ENCODE data around the gene DRAM1. TPM values are rescaled to one million over a fixed set of nuclear protein-coding genes. Genes with fewer than 3 reads are reported as not detected.

Gene DRAM1
- total and polyA plus RNA-seq, 9 of the 15 experiments (the other 6 are each of a cell fraction or from before 2014, with no cell fraction given) = 1.4 to 4.3 (median 2.7) TPM

DNA sequence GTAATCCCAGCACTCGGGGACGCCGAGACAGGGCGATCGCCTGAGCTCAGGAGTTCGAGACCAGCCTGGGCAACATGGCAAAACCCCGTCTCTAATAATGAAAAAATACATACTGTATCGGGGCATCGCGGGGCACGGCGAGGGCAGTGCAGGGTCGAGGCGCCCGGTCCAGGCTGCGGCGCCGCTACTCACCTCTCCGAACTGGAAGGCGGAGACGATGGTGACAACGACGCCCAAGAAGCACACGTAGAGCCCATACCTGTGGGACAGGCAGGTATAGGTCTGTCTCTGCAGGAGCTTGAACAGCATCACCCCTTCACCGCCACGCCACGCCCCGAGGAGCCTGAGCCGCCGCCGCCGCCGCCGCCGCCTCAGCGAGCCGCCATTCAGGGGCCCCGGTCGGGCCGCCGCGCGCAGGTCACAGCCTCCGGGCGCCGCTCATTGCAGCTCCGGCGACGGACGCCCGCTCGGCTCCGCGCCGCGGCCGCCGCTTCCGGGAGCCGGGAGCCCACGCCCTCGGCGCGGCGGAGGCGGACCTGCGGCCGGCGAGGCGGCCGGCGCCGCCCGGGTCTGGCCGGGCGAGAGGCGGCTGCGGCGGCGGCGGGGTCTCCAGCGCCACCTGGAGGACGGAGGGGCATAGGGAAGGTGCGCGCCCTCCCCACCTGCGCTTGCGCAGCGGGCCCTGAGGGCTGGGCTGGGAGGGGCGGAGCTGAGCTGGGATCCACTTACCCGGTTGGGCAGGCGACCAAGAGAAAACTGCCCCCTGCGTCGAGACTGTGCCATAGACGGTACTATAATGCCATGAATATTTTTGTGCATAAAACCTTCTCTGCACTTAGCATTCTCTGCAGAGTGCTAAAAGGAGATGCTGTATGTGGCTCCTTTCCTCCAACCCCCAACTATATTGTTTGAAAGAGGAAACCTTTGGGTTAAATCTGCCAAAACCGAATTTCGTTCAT lies 46.7 kb upstream of the DRAM1 start, which contains the start of gene GNPTAB (continued):
- TF ChIP-seq, protein P1, sequence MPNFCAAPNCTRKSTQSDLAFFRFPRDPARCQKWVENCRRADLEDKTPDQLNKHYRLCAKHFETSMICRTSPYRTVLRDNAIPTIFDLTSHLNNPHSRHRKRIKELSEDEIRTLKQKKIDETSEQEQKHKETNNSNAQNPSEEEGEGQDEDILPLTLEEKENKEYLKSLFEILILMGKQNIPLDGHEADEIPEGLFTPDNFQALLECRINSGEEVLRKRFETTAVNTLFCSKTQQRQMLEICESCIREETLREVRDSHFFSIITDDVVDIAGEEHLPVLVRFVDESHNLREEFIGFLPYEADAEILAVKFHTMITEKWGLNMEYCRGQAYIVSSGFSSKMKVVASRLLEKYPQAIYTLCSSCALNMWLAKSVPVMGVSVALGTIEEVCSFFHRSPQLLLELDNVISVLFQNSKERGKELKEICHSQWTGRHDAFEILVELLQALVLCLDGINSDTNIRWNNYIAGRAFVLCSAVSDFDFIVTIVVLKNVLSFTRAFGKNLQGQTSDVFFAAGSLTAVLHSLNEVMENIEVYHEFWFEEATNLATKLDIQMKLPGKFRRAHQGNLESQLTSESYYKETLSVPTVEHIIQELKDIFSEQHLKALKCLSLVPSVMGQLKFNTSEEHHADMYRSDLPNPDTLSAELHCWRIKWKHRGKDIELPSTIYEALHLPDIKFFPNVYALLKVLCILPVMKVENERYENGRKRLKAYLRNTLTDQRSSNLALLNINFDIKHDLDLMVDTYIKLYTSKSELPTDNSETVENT (CRISPR knock-in tag; IDR thresholded peaks at IDR 0.05) = 0 out of 2 replicates have a peak, but pooled peaks have one; percentile 17
- TF ChIP-seq, protein P2, sequence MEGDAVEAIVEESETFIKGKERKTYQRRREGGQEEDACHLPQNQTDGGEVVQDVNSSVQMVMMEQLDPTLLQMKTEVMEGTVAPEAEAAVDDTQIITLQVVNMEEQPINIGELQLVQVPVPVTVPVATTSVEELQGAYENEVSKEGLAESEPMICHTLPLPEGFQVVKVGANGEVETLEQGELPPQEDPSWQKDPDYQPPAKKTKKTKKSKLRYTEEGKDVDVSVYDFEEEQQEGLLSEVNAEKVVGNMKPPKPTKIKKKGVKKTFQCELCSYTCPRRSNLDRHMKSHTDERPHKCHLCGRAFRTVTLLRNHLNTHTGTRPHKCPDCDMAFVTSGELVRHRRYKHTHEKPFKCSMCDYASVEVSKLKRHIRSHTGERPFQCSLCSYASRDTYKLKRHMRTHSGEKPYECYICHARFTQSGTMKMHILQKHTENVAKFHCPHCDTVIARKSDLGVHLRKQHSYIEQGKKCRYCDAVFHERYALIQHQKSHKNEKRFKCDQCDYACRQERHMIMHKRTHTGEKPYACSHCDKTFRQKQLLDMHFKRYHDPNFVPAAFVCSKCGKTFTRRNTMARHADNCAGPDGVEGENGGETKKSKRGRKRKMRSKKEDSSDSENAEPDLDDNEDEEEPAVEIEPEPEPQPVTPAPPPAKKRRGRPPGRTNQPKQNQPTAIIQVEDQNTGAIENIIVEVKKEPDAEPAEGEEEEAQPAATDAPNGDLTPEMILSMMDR (IDR thresholded peaks at IDR 0.05 in 2 of 3, conservative IDR thresholded peaks at IDR 0.05 in 1 of 3; ENCODE audit: insufficient read depth in 2 of 3, low read depth in 1 of 3, low read length in 3 of 3) = peak; percentile 75 to 88 (median 78)
- TF ChIP-seq, protein P3, sequence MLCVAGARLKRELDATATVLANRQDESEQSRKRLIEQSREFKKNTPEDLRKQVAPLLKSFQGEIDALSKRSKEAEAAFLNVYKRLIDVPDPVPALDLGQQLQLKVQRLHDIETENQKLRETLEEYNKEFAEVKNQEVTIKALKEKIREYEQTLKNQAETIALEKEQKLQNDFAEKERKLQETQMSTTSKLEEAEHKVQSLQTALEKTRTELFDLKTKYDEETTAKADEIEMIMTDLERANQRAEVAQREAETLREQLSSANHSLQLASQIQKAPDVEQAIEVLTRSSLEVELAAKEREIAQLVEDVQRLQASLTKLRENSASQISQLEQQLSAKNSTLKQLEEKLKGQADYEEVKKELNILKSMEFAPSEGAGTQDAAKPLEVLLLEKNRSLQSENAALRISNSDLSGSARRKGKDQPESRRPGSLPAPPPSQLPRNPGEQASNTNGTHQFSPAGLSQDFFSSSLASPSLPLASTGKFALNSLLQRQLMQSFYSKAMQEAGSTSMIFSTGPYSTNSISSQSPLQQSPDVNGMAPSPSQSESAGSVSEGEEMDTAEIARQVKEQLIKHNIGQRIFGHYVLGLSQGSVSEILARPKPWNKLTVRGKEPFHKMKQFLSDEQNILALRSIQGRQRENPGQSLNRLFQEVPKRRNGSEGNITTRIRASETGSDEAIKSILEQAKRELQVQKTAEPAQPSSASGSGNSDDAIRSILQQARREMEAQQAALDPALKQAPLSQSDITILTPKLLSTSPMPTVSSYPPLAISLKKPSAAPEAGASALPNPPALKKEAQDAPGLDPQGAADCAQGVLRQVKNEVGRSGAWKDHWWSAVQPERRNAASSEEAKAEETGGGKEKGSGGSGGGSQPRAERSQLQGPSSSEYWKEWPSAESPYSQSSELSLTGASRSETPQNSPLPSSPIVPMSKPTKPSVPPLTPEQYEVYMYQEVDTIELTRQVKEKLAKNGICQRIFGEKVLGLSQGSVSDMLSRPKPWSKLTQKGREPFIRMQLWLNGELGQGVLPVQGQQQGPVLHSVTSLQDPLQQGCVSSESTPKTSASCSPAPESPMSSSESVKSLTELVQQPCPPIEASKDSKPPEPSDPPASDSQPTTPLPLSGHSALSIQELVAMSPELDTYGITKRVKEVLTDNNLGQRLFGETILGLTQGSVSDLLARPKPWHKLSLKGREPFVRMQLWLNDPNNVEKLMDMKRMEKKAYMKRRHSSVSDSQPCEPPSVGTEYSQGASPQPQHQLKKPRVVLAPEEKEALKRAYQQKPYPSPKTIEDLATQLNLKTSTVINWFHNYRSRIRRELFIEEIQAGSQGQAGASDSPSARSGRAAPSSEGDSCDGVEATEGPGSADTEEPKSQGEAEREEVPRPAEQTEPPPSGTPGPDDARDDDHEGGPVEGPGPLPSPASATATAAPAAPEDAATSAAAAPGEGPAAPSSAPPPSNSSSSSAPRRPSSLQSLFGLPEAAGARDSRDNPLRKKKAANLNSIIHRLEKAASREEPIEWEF (CRISPR knock-in tag; IDR thresholded peaks at IDR 0.05) = no peak
- TF ChIP-seq, protein P4, sequence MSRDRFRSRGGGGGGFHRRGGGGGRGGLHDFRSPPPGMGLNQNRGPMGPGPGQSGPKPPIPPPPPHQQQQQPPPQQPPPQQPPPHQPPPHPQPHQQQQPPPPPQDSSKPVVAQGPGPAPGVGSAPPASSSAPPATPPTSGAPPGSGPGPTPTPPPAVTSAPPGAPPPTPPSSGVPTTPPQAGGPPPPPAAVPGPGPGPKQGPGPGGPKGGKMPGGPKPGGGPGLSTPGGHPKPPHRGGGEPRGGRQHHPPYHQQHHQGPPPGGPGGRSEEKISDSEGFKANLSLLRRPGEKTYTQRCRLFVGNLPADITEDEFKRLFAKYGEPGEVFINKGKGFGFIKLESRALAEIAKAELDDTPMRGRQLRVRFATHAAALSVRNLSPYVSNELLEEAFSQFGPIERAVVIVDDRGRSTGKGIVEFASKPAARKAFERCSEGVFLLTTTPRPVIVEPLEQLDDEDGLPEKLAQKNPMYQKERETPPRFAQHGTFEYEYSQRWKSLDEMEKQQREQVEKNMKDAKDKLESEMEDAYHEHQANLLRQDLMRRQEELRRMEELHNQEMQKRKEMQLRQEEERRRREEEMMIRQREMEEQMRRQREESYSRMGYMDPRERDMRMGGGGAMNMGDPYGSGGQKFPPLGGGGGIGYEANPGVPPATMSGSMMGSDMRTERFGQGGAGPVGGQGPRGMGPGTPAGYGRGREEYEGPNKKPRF (IDR thresholded peaks at IDR 0.05; ENCODE audit: low read depth, low read length) = no peak
- TF ChIP-seq, protein P5, sequence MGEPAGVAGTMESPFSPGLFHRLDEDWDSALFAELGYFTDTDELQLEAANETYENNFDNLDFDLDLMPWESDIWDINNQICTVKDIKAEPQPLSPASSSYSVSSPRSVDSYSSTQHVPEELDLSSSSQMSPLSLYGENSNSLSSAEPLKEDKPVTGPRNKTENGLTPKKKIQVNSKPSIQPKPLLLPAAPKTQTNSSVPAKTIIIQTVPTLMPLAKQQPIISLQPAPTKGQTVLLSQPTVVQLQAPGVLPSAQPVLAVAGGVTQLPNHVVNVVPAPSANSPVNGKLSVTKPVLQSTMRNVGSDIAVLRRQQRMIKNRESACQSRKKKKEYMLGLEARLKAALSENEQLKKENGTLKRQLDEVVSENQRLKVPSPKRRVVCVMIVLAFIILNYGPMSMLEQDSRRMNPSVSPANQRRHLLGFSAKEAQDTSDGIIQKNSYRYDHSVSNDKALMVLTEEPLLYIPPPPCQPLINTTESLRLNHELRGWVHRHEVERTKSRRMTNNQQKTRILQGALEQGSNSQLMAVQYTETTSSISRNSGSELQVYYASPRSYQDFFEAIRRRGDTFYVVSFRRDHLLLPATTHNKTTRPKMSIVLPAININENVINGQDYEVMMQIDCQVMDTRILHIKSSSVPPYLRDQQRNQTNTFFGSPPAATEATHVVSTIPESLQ (CRISPR knock-in tag; IDR thresholded peaks at IDR 0.05) = 0 out of 2 replicates have a peak, but pooled peaks have one; percentile 21
- TF ChIP-seq L3MBTL2 (IDR thresholded peaks at IDR 0.05) = 0 out of 2 replicates have a peak, but pooled peaks have one; percentile 33
- no peak for TF ChIP-seq MTF1 (CRISPR knock-in tag; IDR thresholded peaks at IDR 0.05; ENCODE audit: borderline replicate concordance)
- no peak for TF ChIP-seq ILF3 (IDR thresholded peaks at IDR 0.05; ENCODE audit: borderline replicate concordance)
- TF ChIP-seq SIN3B (IDR thresholded peaks at IDR 0.05; ENCODE audit: low read depth) = peak; percentile 36; the same call in 1 of the 2 replicates
- no peak for TF ChIP-seq SMARCA5 (IDR thresholded peaks at IDR 0.05)
- TF ChIP-seq HDGF (IDR thresholded peaks at IDR 0.05) = no peak
- TF ChIP-seq CAMTA2 (CRISPR knock-in tag; conservative IDR thresholded peaks at IDR 0.05) = no peak

Data from K562 (cell line).